ENCODE data around the gene BTG4.

BTG4 gene

GRCh38 chr11:111479666-111480065 is 32.5 kb downstream of the BTG4 start:
- DNase-seq = no peak

- no peak for DNase-seq
Observed at GRCh38 chr11:111477898-111478297, 34.3 kb downstream of the BTG4 start.

- no peak for DNase-seq
Observed at GRCh38 chr11:111476956-111477355, 35.2 kb downstream of the BTG4 start.

- no peak for DNase-seq
Observed at GRCh38 chr11:111476366-111476765, 35.8 kb downstream of the BTG4 start.

GRCh38 chr11:111474432-111474831 is 37.8 kb downstream of the BTG4 start:
- DNase-seq = no peak

- DNase-seq = no peak
Observed at GRCh38 chr11:111472228-111472627, 40.0 kb downstream of the BTG4 start.

- DNase-seq = no peak
Observed at GRCh38 chr11:111469200-111469599, 43.0 kb downstream of the BTG4 start.

- DNase-seq = no peak
Observed at GRCh38 chr11:111466615-111467014, 45.6 kb downstream of the BTG4 start.

- DNase-seq = no peak
Observed at GRCh38 chr11:111465400-111465799, 46.8 kb downstream of the BTG4 start.

GRCh38 chr11:111463276-111463675 is 48.9 kb downstream of the BTG4 start:
- no peak for DNase-seq

- no peak for DNase-seq
Observed at GRCh38 chr11:111462329-111462728, 49.9 kb downstream of the BTG4 start.

- DNase-seq = no peak
Observed at GRCh38 chr11:111461460-111462235, 50.5 kb downstream of the BTG4 start.

GRCh38 chr11:111460856-111461255 is 51.3 kb downstream of the BTG4 start:
- DNase-seq = no peak

- no peak for DNase-seq
Observed at GRCh38 chr11:111460340-111460739, 51.8 kb downstream of the BTG4 start.

- no peak for DNase-seq
Observed at GRCh38 chr11:111459506-111460270, 52.5 kb downstream of the BTG4 start.

- no peak for DNase-seq
Observed at GRCh38 chr11:111457731-111458368, 54.3 kb downstream of the BTG4 start.

GRCh38 chr11:111456859-111457730 is 55.1 kb downstream of the BTG4 start:
- DNase-seq = no peak

- no peak for DNase-seq
Observed at GRCh38 chr11:111456086-111456858, 55.9 kb downstream of the BTG4 start.

- no peak for DNase-seq
Observed at GRCh38 chr11:111455291-111456085, 56.7 kb downstream of the BTG4 start.

GRCh38 chr11:111454561-111455192 is 57.5 kb downstream of the BTG4 start:
- DNase-seq = peak; percentile 57

Measured in stimulated activated CD4-positive, alpha-beta T cell treated with anti-CD3 and anti-CD28 coated beads, Interleukin-4, amount 100 ng/mL, for 1 hour (primary cell).